HUES48 (cell line): ENCODE measurements around the gene PMP22.

Experiments
- H3K27ac ChIP-seq: one replicate; pipeline ENCODE4 v1.7.0; 2013; ENCODE audit warnings: low read depth, low read length, inconsistent platforms
- H3K27me3 ChIP-seq: 2 replicates; pipeline ENCODE4 v1.6.1; 2013; ENCODE audit warnings: mild to moderate bottlenecking, low read length; ENCODE audit not compliant: control insufficient read depth, insufficient read depth
- H3K36me3 ChIP-seq: 2 replicates; pipeline ENCODE4 v1.6.1; 2013; ENCODE audit warnings: low read length; ENCODE audit not compliant: control insufficient read depth, insufficient read depth
- H3K4me1 ChIP-seq: 2 replicates; pipeline ENCODE4 v1.6.1; 2013; ENCODE audit warnings: mild to moderate bottlenecking, low read length; ENCODE audit not compliant: control insufficient read depth, insufficient read depth
- H3K4me3 ChIP-seq: 2 replicates; pipeline ENCODE4 v1.5.1; 2013; ENCODE audit warnings: mild to moderate bottlenecking, low read depth, low read length
- H3K9ac ChIP-seq: 2 replicates; pipeline ENCODE4 v1.6.1; 2013; ENCODE audit warnings: mild to moderate bottlenecking, low read depth, low read length, moderate library complexity
- H3K9me3 ChIP-seq: 2 replicates; pipeline ENCODE4 v1.6.1; 2013; ENCODE audit warnings: low read length; ENCODE audit not compliant: control insufficient read depth, insufficient read depth

PMP22 gene

GRCh38 chr17:15255713-15256454 is 9.2 kb downstream of the PMP22 start:
- no peak overlapping the region for H3K27ac ChIP-seq
- no peaks in the 10 kb centered on the region for H3K4me1 ChIP-seq
- H3K36me3 ChIP-seq: no peaks in the 10 kb centered on the region
- H3K9me3 ChIP-seq: no peaks in the 10 kb centered on the region
- H3K4me3 ChIP-seq: no peak overlapping the region
- no peak overlapping the region for H3K9ac ChIP-seq
- peaks cover 42% of the 10 kb centered on the region for H3K27me3 ChIP-seq

- Histone ChIP-seq H3K27ac (no peak overlapping the region), H3K4me1 (no peaks in the 10 kb centered on the region)
Measured at GRCh38 chr17:15250135-15250860, 14.8 kb downstream of the PMP22 start.

GRCh38 chr17:15249487-15249886 is 15.6 kb downstream of the PMP22 start:
- no peaks in the 10 kb centered on the region for H3K4me1 ChIP-seq
- no peak overlapping the region for H3K4me3 ChIP-seq
- no peak overlapping the region for H3K9ac ChIP-seq
- H3K27me3 ChIP-seq: no peaks in the 10 kb centered on the region
- H3K9me3 ChIP-seq: no peaks in the 10 kb centered on the region
- no peaks in the 10 kb centered on the region for H3K36me3 ChIP-seq
- no peak overlapping the region for H3K27ac ChIP-seq

More at GRCh38 chr17:15250135-15250860, 14.8 kb downstream of the PMP22 start:
- Histone ChIP-seq H3K4me3 (no peak overlapping the region), H3K9me3 (no peaks in the 10 kb centered on the region), H3K9ac (no peak overlapping the region), H3K36me3 (no peaks in the 10 kb centered on the region), H3K27me3 (no peaks in the 10 kb centered on the region)

- no peak overlapping the region for H3K9ac ChIP-seq
Measured at GRCh38 chr17:15247891-15248529, 17.1 kb downstream of the PMP22 start.

GRCh38 chr17:15245054-15245453 is 20.1 kb downstream of the PMP22 start:
- no peaks in the 10 kb centered on the region for H3K9me3 ChIP-seq
- no peaks in the 10 kb centered on the region for H3K36me3 ChIP-seq
- no peak overlapping the region for H3K9ac ChIP-seq
- H3K27ac ChIP-seq: no peak overlapping the region
- H3K4me1 ChIP-seq: no peaks in the 10 kb centered on the region
- no peaks in the 10 kb centered on the region for H3K27me3 ChIP-seq
- H3K4me3 ChIP-seq: no peak overlapping the region

More at GRCh38 chr17:15247891-15248529, 17.1 kb downstream of the PMP22 start:
- H3K27me3 ChIP-seq: no peaks in the 10 kb centered on the region
- no peaks in the 10 kb centered on the region for H3K36me3 ChIP-seq
- no peak overlapping the region for H3K4me3 ChIP-seq
- H3K27ac ChIP-seq: no peak overlapping the region
- no peaks in the 10 kb centered on the region for H3K4me1 ChIP-seq
- H3K9me3 ChIP-seq: no peaks in the 10 kb centered on the region

- H3K27me3 ChIP-seq: no peaks in the 10 kb centered on the region
- no peaks in the 10 kb centered on the region for H3K4me1 ChIP-seq
- no peaks in the 10 kb centered on the region for H3K9me3 ChIP-seq
- H3K27ac ChIP-seq: no peak overlapping the region
- no peaks in the 10 kb centered on the region for H3K36me3 ChIP-seq
- no peak overlapping the region for H3K9ac ChIP-seq
- no peak overlapping the region for H3K4me3 ChIP-seq
Measured at GRCh38 chr17:15240644-15241043, 24.5 kb downstream of the PMP22 start.

GRCh38 chr17:15239491-15239890 is 25.6 kb downstream of the PMP22 start:
- Histone ChIP-seq H3K4me1 (no peaks in the 10 kb centered on the region), H3K36me3 (no peaks in the 10 kb centered on the region), H3K9me3 (no peaks in the 10 kb centered on the region), H3K4me3 (no peak overlapping the region), H3K9ac (no peak overlapping the region), H3K27ac (no peak overlapping the region), H3K27me3 (no peaks in the 10 kb centered on the region)

- H3K4me3 ChIP-seq: no peak overlapping the region
- H3K36me3 ChIP-seq: no peaks in the 10 kb centered on the region
- no peak overlapping the region for H3K27ac ChIP-seq
- H3K27me3 ChIP-seq: no peaks in the 10 kb centered on the region
- H3K9ac ChIP-seq: no peak overlapping the region
- H3K4me1 ChIP-seq: no peaks in the 10 kb centered on the region
- no peaks in the 10 kb centered on the region for H3K9me3 ChIP-seq
Measured at GRCh38 chr17:15238676-15239422, 26.3 kb downstream of the PMP22 start.

- H3K4me3 ChIP-seq: no peak overlapping the region
- no peaks in the 10 kb centered on the region for H3K9me3 ChIP-seq
- no peaks in the 10 kb centered on the region for H3K36me3 ChIP-seq
- no peak overlapping the region for H3K9ac ChIP-seq
- no peak overlapping the region for H3K27ac ChIP-seq
- no peaks in the 10 kb centered on the region for H3K27me3 ChIP-seq
- no peaks in the 10 kb centered on the region for H3K4me1 ChIP-seq
Measured at GRCh38 chr17:15238057-15238456, 27.1 kb downstream of the PMP22 start.

- H3K9me3 ChIP-seq: no peaks in the 10 kb centered on the region
- no peak overlapping the region for H3K27ac ChIP-seq
- H3K9ac ChIP-seq: no peak overlapping the region
- no peak overlapping the region for H3K4me3 ChIP-seq
- no peaks in the 10 kb centered on the region for H3K27me3 ChIP-seq
- H3K4me1 ChIP-seq: no peaks in the 10 kb centered on the region
- H3K36me3 ChIP-seq: no peaks in the 10 kb centered on the region
Measured at GRCh38 chr17:15237106-15237425, 28.1 kb downstream of the PMP22 start.
